Left renal cortex interstitium (tissue), 4 donors: Measurements from ENCODE around the gene TMEM107. TPM values are rescaled to one million over a fixed set of nuclear protein-coding genes. Genes with fewer than 3 reads are reported as not detected.
A peak's percentile ranks its signal among the peaks of the same experiment; 100 is the strongest.
"Not testable (repeated sequence)": the region's sequence is repeated elsewhere in the genome, so short reads cannot be mapped to it uniquely, and the experiment has no call there.

Experiments
- DNase-seq, 4 donors: peaks; one replicate each; pipeline ENCODE4 v3.0.0-alpha.2; 2013; ENCODE audit warnings: low read depth in 4 of 4, low spot score in 2 of 4, missing footprints in 1 of 4
- polyA plus RNA-seq, 4 donors: library from polyadenylated mRNA; unstranded; fragments of 120-200 nt; gene quantifications; one replicate each; pipeline ENCODE4 v1.2.1, GENCODE V29; 2013; ENCODE audit not compliant: insufficient read length in 4 of 4

Gene TMEM107
- 10 to 100 TPM; 24.1 to 25.9 (median 24.4) TPM for polyA plus RNA-seq

GRCh38 chr17:8176197-8176940 lies at the start of gene TMEM107:
Gene TMEM107, minus strand, starts transcription at chr17:8176380. Its CDS starts 94 bp downstream, at chr17:8176286.
- DNase-seq: peak in 1 of 4 donors; percentile 84

GRCh38 chr17:8224891-8225812 lies 49.0 kb upstream of the TMEM107 start:
- DNase-seq: no peak

- peak in 2 of 4 donors; percentile 25 to 46 for DNase-seq
Observed at GRCh38 chr17:8223356-8224126, 47.4 kb upstream of the TMEM107 start.

- peak; percentile 77 to 85 (median 84) for DNase-seq
Observed at GRCh38 chr17:8222630-8223355, 46.6 kb upstream of the TMEM107 start.

GRCh38 chr17:8222380-8222629 lies 46.1 kb upstream of the TMEM107 start:
- peak in 1 of 4 donors; percentile 35 for DNase-seq

- peak; percentile 89 to 98 (median 92) for DNase-seq
Observed at GRCh38 chr17:8221663-8222379, 45.6 kb upstream of the TMEM107 start.

- DNase-seq: peak; percentile 91 to 98 (median 95)
Observed at GRCh38 chr17:8220783-8221662, 44.8 kb upstream of the TMEM107 start.

GRCh38 chr17:8214000-8214399 lies 37.8 kb upstream of the TMEM107 start:
- not testable (repeated sequence) for DNase-seq

GRCh38 chr17:8212312-8213180 lies 36.4 kb upstream of the TMEM107 start:
- no peak for DNase-seq

GRCh38 chr17:8210761-8211458 lies 34.7 kb upstream of the TMEM107 start:
- DNase-seq: no peak

- DNase-seq: peak in 3 of 4 donors; percentile 91 to 99 (median 96)
Observed at GRCh38 chr17:8209907-8210760, 34.0 kb upstream of the TMEM107 start, which contains the start of gene AURKB. Gene AURKB, minus strand, starts transcription at chr17:8210575. Its CDS starts 351 bp downstream, at chr17:8210224.

GRCh38 chr17:8206536-8206935 lies 30.4 kb upstream of the TMEM107 start:
- DNase-seq: no peak

- no peak for DNase-seq
Observed at GRCh38 chr17:8204761-8205555, 28.8 kb upstream of the TMEM107 start.

- peak in 1 of 4 donors; percentile 86 for DNase-seq
Observed at GRCh38 chr17:8192070-8192815, 16.1 kb upstream of the TMEM107 start.
